ENCODE measurements around the gene NAT14. TPM values are rescaled to one million over a fixed set of nuclear protein-coding genes. Genes with fewer than 3 reads are reported as not detected.

NAT14 gene
- total and polyA plus RNA-seq, 5 donors from 2014 or later = 3.3 to 9.2 (median 4.7) TPM

- Mint-ChIP-seq H3K4me1 (peaks cover 0 to 19% (median 6%) of the 10 kb centered on the region in 4 donors), H3K4me3 (no peak overlapping the region), H3K27ac (no peak overlapping the region), H3K27me3 (peaks cover 39% of the 10 kb centered on the region), H3K9me3 (no peaks in the 10 kb centered on the region), H3K36me3 (peaks cover 8% of the 10 kb centered on the region)
- Histone ChIP-seq H3K4me3 (ENCODE audit: low read depth, low read length) (no peak overlapping the region), H3K4me1 (ENCODE audit: control insufficient read depth, insufficient read depth, low read length, poor library complexity, severe bottlenecking) (peaks cover 16% of the 10 kb centered on the region), H3K27me3 (ENCODE audit: control insufficient read depth, insufficient read depth, low read length) (peaks cover 7% of the 10 kb centered on the region), H3K9me3 (ENCODE audit: control insufficient read depth in 2 of 2, low read length in 2 of 2) (no peaks in the 10 kb centered on the region), H3K27ac (ENCODE audit: insufficient read depth, low read length, poor library complexity, severe bottlenecking) (no peak overlapping the region), H3K36me3 (ENCODE audit: control insufficient read depth, insufficient read depth, low read length) (no peaks in the 10 kb centered on the region)
- DNase-seq = no peak
- no peak for ATAC-seq (ENCODE audit: low read depth in 2 of 2)
Observed at GRCh38 chr19:55449469-55449868, 35.5 kb upstream of the NAT14 start.

- Histone ChIP-seq H3K36me3 (ENCODE audit: control insufficient read depth, insufficient read depth, low read length) (no peaks in the 10 kb centered on the region), H3K4me3 (ENCODE audit: low read depth, low read length) (no peak overlapping the region), H3K27ac (ENCODE audit: insufficient read depth, low read length, poor library complexity, severe bottlenecking) (no peak overlapping the region), H3K4me1 (ENCODE audit: control insufficient read depth, insufficient read depth, low read length, poor library complexity, severe bottlenecking) (peaks cover 16% of the 10 kb centered on the region), H3K27me3 (ENCODE audit: control insufficient read depth, insufficient read depth, low read length) (peaks cover 2% of the 10 kb centered on the region), H3K9me3 (ENCODE audit: control insufficient read depth in 2 of 2, low read length in 2 of 2) (no peaks in the 10 kb centered on the region)
- Mint-ChIP-seq H3K4me1 (peaks cover 0 to 17% (median 7%) of the 10 kb centered on the region in 4 donors), H3K4me3 (peak overlapping the region in 2 of 4 donors; percentile 70 to 74), H3K27ac (peak overlapping the region in 1 of 3 donors; percentile 79), H3K36me3 (peaks cover 12% of the 10 kb centered on the region), H3K27me3 (peaks cover 28% of the 10 kb centered on the region), H3K9me3 (no peaks in the 10 kb centered on the region)
- no peak for ATAC-seq (ENCODE audit: low read depth in 2 of 2)
- DNase-seq = peak in 1 of 3 donors; percentile 22
Observed at GRCh38 chr19:55451163-55451964, 33.6 kb upstream of the NAT14 start.

GRCh38 chr19:55451965-55452748 lies 32.8 kb upstream of the NAT14 start:
- Mint-ChIP-seq H3K36me3 (peaks cover 12% of the 10 kb centered on the region), H3K9me3 (peaks cover 0 to 2% (median 0%) of the 10 kb centered on the region in 7 donors), H3K27ac (no peak overlapping the region), H3K4me1 (peaks cover 0 to 17% (median 9%) of the 10 kb centered on the region in 4 donors), H3K27me3 (peaks cover 27% of the 10 kb centered on the region), H3K4me3 (peak overlapping the region in 3 of 4 donors; percentile 27 to 70 (median 35))
- Histone ChIP-seq H3K4me3 (ENCODE audit: low read depth, low read length) (no peak overlapping the region), H3K27ac (ENCODE audit: insufficient read depth, low read length, poor library complexity, severe bottlenecking) (no peak overlapping the region), H3K36me3 (ENCODE audit: control insufficient read depth, insufficient read depth, low read length) (no peaks in the 10 kb centered on the region), H3K9me3 (ENCODE audit: control insufficient read depth in 2 of 2, low read length in 2 of 2) (no peaks in the 10 kb centered on the region), H3K4me1 (ENCODE audit: control insufficient read depth, insufficient read depth, low read length, poor library complexity, severe bottlenecking) (peaks cover 16% of the 10 kb centered on the region), H3K27me3 (ENCODE audit: control insufficient read depth, insufficient read depth, low read length) (peaks cover 2% of the 10 kb centered on the region)
- DNase-seq (peak in 1 of 3 donors; percentile 23), ATAC-seq (ENCODE audit: low read depth in 2 of 2) (no peak)

GRCh38 chr19:55452749-55453346 lies 32.1 kb upstream of the NAT14 start:
- Histone ChIP-seq H3K27me3 (ENCODE audit: control insufficient read depth, insufficient read depth, low read length) (peaks cover 2% of the 10 kb centered on the region), H3K9me3 (ENCODE audit: control insufficient read depth in 2 of 2, low read length in 2 of 2) (no peaks in the 10 kb centered on the region), H3K4me3 (ENCODE audit: low read depth, low read length) (no peak overlapping the region), H3K4me1 (ENCODE audit: control insufficient read depth, insufficient read depth, low read length, poor library complexity, severe bottlenecking) (peaks cover 16% of the 10 kb centered on the region), H3K27ac (ENCODE audit: insufficient read depth, low read length, poor library complexity, severe bottlenecking) (no peak overlapping the region), H3K36me3 (ENCODE audit: control insufficient read depth, insufficient read depth, low read length) (no peaks in the 10 kb centered on the region)
- H3K27me3 Mint-ChIP-seq = peaks cover 27% of the 10 kb centered on the region
- H3K27ac Mint-ChIP-seq = no peak overlapping the region
- no peak for ATAC-seq (ENCODE audit: low read depth in 2 of 2)
- peak in 2 of 3 donors; percentile 12 to 52 for DNase-seq
- peaks cover 0 to 2% (median 0%) of the 10 kb centered on the region in 7 donors for H3K9me3 Mint-ChIP-seq
- peak overlapping the region in 1 of 4 donors; percentile 21 for H3K4me3 Mint-ChIP-seq
- H3K36me3 Mint-ChIP-seq = peaks cover 12% of the 10 kb centered on the region
- H3K4me1 Mint-ChIP-seq = peaks cover 0 to 17% (median 9%) of the 10 kb centered on the region in 4 donors

GRCh38 chr19:55453511-55454260 lies 31.3 kb upstream of the NAT14 start:
- Histone ChIP-seq H3K36me3 (ENCODE audit: control insufficient read depth, insufficient read depth, low read length) (no peaks in the 10 kb centered on the region), H3K27me3 (ENCODE audit: control insufficient read depth, insufficient read depth, low read length) (peaks cover 2% of the 10 kb centered on the region), H3K4me1 (ENCODE audit: control insufficient read depth, insufficient read depth, low read length, poor library complexity, severe bottlenecking) (peaks cover 16% of the 10 kb centered on the region), H3K9me3 (ENCODE audit: control insufficient read depth in 2 of 2, low read length in 2 of 2) (no peaks in the 10 kb centered on the region), H3K4me3 (ENCODE audit: low read depth, low read length) (no peak overlapping the region), H3K27ac (ENCODE audit: insufficient read depth, low read length, poor library complexity, severe bottlenecking) (no peak overlapping the region)
- H3K27me3 Mint-ChIP-seq = peaks cover 27% of the 10 kb centered on the region
- ATAC-seq (ENCODE audit: low read depth in 2 of 2) (no peak), DNase-seq (no peak)
- H3K4me3 Mint-ChIP-seq = peak overlapping the region in 3 of 4 donors; percentile 23 to 66 (median 39)
- H3K9me3 Mint-ChIP-seq = peaks cover 0 to 2% (median 0%) of the 10 kb centered on the region in 7 donors
- peaks cover 12% of the 10 kb centered on the region for H3K36me3 Mint-ChIP-seq
- H3K27ac Mint-ChIP-seq = no peak overlapping the region
- H3K4me1 Mint-ChIP-seq = peaks cover 0 to 17% (median 9%) of the 10 kb centered on the region in 4 donors

- H3K27ac Mint-ChIP-seq = no peak overlapping the region
Observed at GRCh38 chr19:55454787-55455243, 30.2 kb upstream of the NAT14 start.

More at GRCh38 chr19:55454787-55455243, 30.2 kb upstream of the NAT14 start:
- Histone ChIP-seq H3K27me3 (ENCODE audit: control insufficient read depth, insufficient read depth, low read length) (peaks cover 2% of the 10 kb centered on the region), H3K27ac (ENCODE audit: insufficient read depth, low read length, poor library complexity, severe bottlenecking) (no peak overlapping the region), H3K4me1 (ENCODE audit: control insufficient read depth, insufficient read depth, low read length, poor library complexity, severe bottlenecking) (peaks cover 16% of the 10 kb centered on the region), H3K9me3 (ENCODE audit: control insufficient read depth in 2 of 2, low read length in 2 of 2) (no peaks in the 10 kb centered on the region), H3K4me3 (ENCODE audit: low read depth, low read length) (no peak overlapping the region), H3K36me3 (ENCODE audit: control insufficient read depth, insufficient read depth, low read length) (no peaks in the 10 kb centered on the region)
- Mint-ChIP-seq H3K9me3 (peaks cover 0 to 2% (median 0%) of the 10 kb centered on the region in 7 donors), H3K36me3 (peaks cover 12% of the 10 kb centered on the region), H3K4me3 (no peak overlapping the region), H3K27me3 (peaks cover 27% of the 10 kb centered on the region), H3K4me1 (peaks cover 0 to 19% (median 9%) of the 10 kb centered on the region in 4 donors)
- DNase-seq = peak; percentile 21 to 56 (median 27)
- peak in 1 of 2 donors; percentile 27 for ATAC-seq (ENCODE audit: low read depth in 2 of 2)
